GM12878 (cell line): ENCODE data around the gene ENPP4. TPM values are rescaled to one million over a fixed set of nuclear protein-coding genes. Genes with fewer than 3 reads are reported as not detected.

ENCODE experiments used
- ATAC-seq: fragments of 200-7000 bp; cut with Tn5 transposase; 3 replicates; pipeline ENCODE4 v1.9.1; 2020; ENCODE audit warnings: mild to moderate bottlenecking, moderate library complexity
- BruUV-seq: library from RNA; stranded (reverse); fragments of 400-500 nt; replicated peaks from 2 replicates; lab custom pipeline; 2021; lab: Mats Ljungman, UMichigan
- CTCF ChIA-PET: fragments of 300-600 bp; sonication (Branson Sonifier 250); formaldehyde crosslinking; extraction: SDS; loops from one replicate; lab custom pipeline; 2021; ENCODE audit warnings: inconsistent platforms; lab: Yijun Ruan, JAX
- POLR2A ChIA-PET: fragments of 350-600 bp; formaldehyde crosslinking; extraction: SDS; loops from one replicate; lab custom pipeline; 2021; ENCODE audit warnings: inconsistent platforms; lab: Charles Lee
- RAD21 ChIA-PET: fragments of 300-600 bp; sonication (Branson Sonifier 250); formaldehyde crosslinking; loops from one replicate; lab custom pipeline; 2023; ENCODE audit warnings: antibody characterized with exemption; ENCODE audit not compliant: unreplicated experiment; lab: Charles Lee
- SMC1A ChIA-PET: fragments of 300-600 bp; sonication (Branson Sonifier 250); formaldehyde crosslinking; loops from one replicate; lab custom pipeline; 2023; ENCODE audit not compliant: unreplicated experiment, uncharacterized antibody; lab: Charles Lee
- DNase-seq: peaks from one replicate; pipeline ENCODE4 v3.0.0-alpha.2; 2011; ENCODE audit warnings: low read depth, low spot score
- FAIRE-seq: peaks from 3 replicates; lab custom pipeline; 2011; peaks lifted over from hg19 to GRCh38; lab: Jason Lieb, UNC
- H2AFZ ChIP-seq: 2 replicates; pipeline ENCODE4 v1.6.0; 2011; ENCODE audit warnings: low read depth, low read length, control low read depth; ENCODE audit not compliant: control insufficient read depth
- H3K27ac ChIP-seq: 2 replicates; pipeline ENCODE4 v1.5.1; 2011; ENCODE audit warnings: control low read depth; ENCODE audit not compliant: control insufficient read depth, insufficient read depth
- H3K27me3 ChIP-seq, 2 experiments: replicated peaks in 1 of 2; 2 replicates each; pipeline versions ENCODE4 v1.6.0 to v1.6.1; 2011; ENCODE audit warnings: low read length in 1 of 2; ENCODE audit not compliant: control insufficient read depth in 2 of 2, insufficient read depth in 2 of 2
- H3K36me3 ChIP-seq, 2 experiments: 2 replicates each; pipeline ENCODE4 v1.5.1; 2011; ENCODE audit warnings: low read length in 1 of 2; ENCODE audit not compliant: control insufficient read depth in 2 of 2, insufficient read depth in 2 of 2
- H3K4me1 ChIP-seq: 2 replicates; pipeline ENCODE4 v1.6.1; 2011; ENCODE audit warnings: mild to moderate bottlenecking, low read length, moderate library complexity, mixed read lengths; ENCODE audit not compliant: control insufficient read depth, insufficient read depth
- H3K4me2 ChIP-seq: 2 replicates; pipeline ENCODE4 v1.6.0; 2011; ENCODE audit warnings: control low read depth; ENCODE audit not compliant: control insufficient read depth, insufficient read depth
- H3K4me3 ChIP-seq: fragments of 200-600 bp; sonication (generic); 2 replicates; pipeline ENCODE4 v1.5.1; 2016
- H3K79me2 ChIP-seq: 2 replicates; pipeline ENCODE4 v1.6.0; 2011; ENCODE audit warnings: low read length; ENCODE audit not compliant: control insufficient read depth, insufficient read depth
- H3K9ac ChIP-seq: 2 replicates; pipeline ENCODE4 v1.8.0; 2011; ENCODE audit warnings: low read length, control low read depth, mixed read lengths; ENCODE audit not compliant: control insufficient read depth, insufficient read depth
- H3K9me3 ChIP-seq: replicated peaks from 3 replicates; pipeline ENCODE4 v1.5.1; 2011; ENCODE audit warnings: mild to moderate bottlenecking, low read length; ENCODE audit not compliant: control insufficient read depth, insufficient read depth
- H4K20me1 ChIP-seq: 2 replicates; pipeline ENCODE4 v1.6.0; 2011; ENCODE audit not compliant: control insufficient read depth, insufficient read depth
- E4F1 ChIP-seq: fragments of 450-650 bp; IDR thresholded peaks from 2 replicates; pipeline ENCODE4 v1.6.1; 2018; ENCODE audit warnings: borderline replicate concordance, mild to moderate bottlenecking; ENCODE audit not compliant: partially characterized antibody
- JUND ChIP-seq: IDR thresholded peaks from 2 replicates; pipeline ENCODE4 v1.6.1; 2012; ENCODE audit warnings: low read depth, mild to moderate bottlenecking, low read length, improper control_type of control experiment, moderate library complexity
- KAT2A ChIP-seq: conservative IDR thresholded peaks from 2 replicates; pipeline ENCODE4 v1.6.1; 2011; ENCODE audit warnings: low read depth, low read length; ENCODE audit not compliant: control insufficient read depth
- MTA2 ChIP-seq: fragments of 450-650 bp; IDR thresholded peaks from 2 replicates; pipeline ENCODE4 v1.6.1; 2016; ENCODE audit warnings: low read depth, mild to moderate bottlenecking, moderate library complexity
- NBN ChIP-seq: fragments of 450-650 bp; IDR thresholded peaks from 2 replicates; pipeline ENCODE4 v1.6.1; 2016
- NR2C2 ChIP-seq: IDR thresholded peaks from 2 replicates; pipeline ENCODE4 v1.6.1; 2011; ENCODE audit warnings: borderline replicate concordance, low read depth; ENCODE audit not compliant: control insufficient read depth, insufficient read length
- PKNOX1 ChIP-seq: fragments of 450-650 bp; IDR thresholded peaks from 2 replicates; pipeline ENCODE4 v1.6.1; 2016; ENCODE audit warnings: mild to moderate bottlenecking
- SMAD1 ChIP-seq: fragments of 450-650 bp; IDR thresholded peaks from 2 replicates; pipeline ENCODE4 v1.6.1; 2018; ENCODE audit warnings: mild to moderate bottlenecking, low read depth; ENCODE audit not compliant: partially characterized antibody
- TCF3 ChIP-seq: IDR thresholded peaks from 2 replicates; pipeline ENCODE4 v1.6.1; 2012; ENCODE audit warnings: low read depth, mild to moderate bottlenecking, low read length, borderline replicate concordance; ENCODE audit not compliant: insufficient read depth
- in situ Hi-C: fragments of 300-500 bp; cut with MboI; formaldehyde crosslinking; loops from 9 replicates; pipeline ENCODE4 v1.14.3; 2018; ENCODE audit warnings: mixed read lengths
- intact Hi-C: fragments of 100-400 bp; cut with micrococcal nuclease; formaldehyde crosslinking; loops from one replicate; pipeline ENCODE4 v1.14.2; 2022; ENCODE audit not compliant: unreplicated experiment
- polyA plus RNA-seq, 11 experiments: library from polyadenylated mRNA; depleted of rRNA in 4 of 11; unstranded in 6 of 11; stranded (reverse) in 5 of 11; fragments of >200 nt; fragmentation: Nextera tagmentation in 4 of 11; fragmentation: Illumina TruSeq in 1 of 11; extraction: Ambion mirVana in 4 of 11; extraction: Trizol in 1 of 11; gene quantifications; 1 replicate in 1 of 11; 2 replicates in 10 of 11; pipeline versions ENCODE4 v1.2.1 to v1.2.3, GENCODE V29; 2011 to 2016; ENCODE audit warnings: inconsistent platforms in 2 of 11, missing spikeins in 2 of 11, low read depth in 1 of 11
- total RNA-seq, 4 experiments: library from RNA; depleted of rRNA in 3 of 4; stranded (reverse); fragments of >200 nt in 3 of 4; fragmentation: Illumina TruSeq in 1 of 4; extraction: Trizol in 1 of 4; gene quantifications; 2 replicates each; pipeline versions ENCODE4 v1.2.1 to v1.2.3, GENCODE V29; 2013 to 2021

The ENPP4 gene
- total and polyA plus RNA-seq, 10 of the 15 experiments (the other 5 are each of a cell fraction or from before 2014, with no cell fraction given) = 3.3 to 9.7 (median 5.3) TPM

GRCh38 chr6:46097366-46097765 lies 32.4 kb upstream of the ENPP4 start:
- ChIA-PET CTCF (interaction anchor here (0.6 kb wide), 1 partner anchor 1188 kb away, joined by 3 read pairs; no protein-coding TSS in a partner anchor), POLR2A (no interaction called here), SMC1A (interaction anchor here (1.0 to 1.6 kb wide), 2 partner anchors 9 to 79 kb away, joined by 3 read pairs; no protein-coding TSS in a partner anchor), RAD21 (no interaction called here)
- in situ Hi-C loops = loop anchor here (25.0 kb wide), 1 partner anchor 540 kb away; no protein-coding TSS in a partner anchor
- H3K27me3 ChIP-seq = no peaks in the 10 kb centered on the region
- H3K36me3 ChIP-seq = no peaks in the 10 kb centered on the region
- H3K4me2 ChIP-seq = no peak overlapping the region
- no peaks in the 10 kb centered on the region for H3K79me2 ChIP-seq
- no peak overlapping the region for H3K27ac ChIP-seq
- no TSS peak for BruUV-seq
- H3K4me3 ChIP-seq = no peak overlapping the region
- H3K9me3 ChIP-seq = peaks cover 8% of the 10 kb centered on the region; the same call in 2 of the 3 replicates
- intact Hi-C loops = no loop called here
- ATAC-seq = no peak
- no peaks in the 10 kb centered on the region for H4K20me1 ChIP-seq
- no peak for TF ChIP-seq NR2C2
- no peak for TF ChIP-seq KAT2A
- TF ChIP-seq SMAD1 = no peak
- no peak for TF ChIP-seq E4F1
- TF ChIP-seq MTA2 = no peak
- TF ChIP-seq JUND = no peak
- no peak for TF ChIP-seq PKNOX1
- TF ChIP-seq NBN = no peak
- TF ChIP-seq TCF3 = no peak
- TF ChIP-seq, all 136 proteins: peak for 0
- no peak overlapping the region for H3K9ac ChIP-seq
- no peak overlapping the region for H2AFZ ChIP-seq
- DNase-seq (no peak), FAIRE-seq (no peak)
- no peaks in the 10 kb centered on the region for H3K4me1 ChIP-seq
